H1 (cell line): ENCODE measurements around the gene ABCF3. TPM values are rescaled to one million over a fixed set of nuclear protein-coding genes. Genes with fewer than 3 reads are reported as not detected.

Source experiments
- CTCF ChIA-PET: fragments of 300-600 bp; sonication (Branson Sonifier 250); formaldehyde crosslinking; loops from one replicate; lab custom pipeline; 2021; ENCODE audit not compliant: partially characterized antibody; lab: Charles Lee
- POLR2A ChIA-PET: fragments of 300-600 bp; sonication (Branson Sonifier 250); formaldehyde crosslinking; loops from one replicate; lab custom pipeline; 2021; ENCODE audit warnings: inconsistent platforms; ENCODE audit not compliant: partially characterized antibody; lab: Charles Lee
- DNase-seq, 2 experiments: peaks; one replicate each; pipeline versions ENCODE4 v3.0.0 to v3.0.0-alpha.2; 2010 to 2022; ENCODE audit warnings: low spot score in 2 of 2, low read depth in 1 of 2, mixed read lengths in 1 of 2
- FAIRE-seq: peaks from 2 replicates; lab custom pipeline; 2011; peaks lifted over from hg19 to GRCh38; lab: Jason Lieb, UNC
- H2AFZ ChIP-seq: 2 replicates; pipeline ENCODE4 v1.8.1; 2012; ENCODE audit warnings: low read length, inconsistent platforms
- H2AK5ac ChIP-seq: 2 replicates; pipeline ENCODE4 v1.6.1; 2013; ENCODE audit warnings: low read depth, low read length
- H2BK120ac ChIP-seq: replicated peaks from 2 replicates; pipeline ENCODE3; 2013; ENCODE audit warnings: low read depth, low read length, inconsistent platforms
- H2BK12ac ChIP-seq: 2 replicates; pipeline ENCODE4 v1.6.1; 2013; ENCODE audit warnings: low read depth, low read length
- H2BK15ac ChIP-seq: 2 replicates; pipeline ENCODE4 v1.6.1; 2013; ENCODE audit warnings: low read length
- H2BK20ac ChIP-seq: 2 replicates; pipeline ENCODE4 v1.6.1; 2013; ENCODE audit warnings: low read length
- H2BK5ac ChIP-seq: 2 replicates; pipeline ENCODE4 v1.6.1; 2013; ENCODE audit warnings: low read depth, low read length
- H3K14ac ChIP-seq: 2 replicates; pipeline ENCODE4 v1.6.1; 2013; ENCODE audit warnings: inconsistent platforms; ENCODE audit not compliant: insufficient read length
- H3K18ac ChIP-seq: 2 replicates; pipeline ENCODE4 v1.6.1; 2013; ENCODE audit warnings: low read length; ENCODE audit errors: extremely low read depth
- H3K23ac ChIP-seq: 2 replicates; pipeline ENCODE4 v1.6.1; 2013; ENCODE audit warnings: inconsistent platforms; ENCODE audit not compliant: insufficient read length
- H3K23me2 ChIP-seq: 2 replicates; pipeline ENCODE4 v1.6.1; 2013; ENCODE audit warnings: low read depth, low read length
- H3K27ac ChIP-seq: 2 replicates; pipeline ENCODE4 v1.6.1; 2011; ENCODE audit warnings: low read depth, low read length, inconsistent platforms
- H3K27me3 ChIP-seq, 4 experiments: replicated peaks in 1 of 4; 1 replicate in 1 of 4; 2 replicates in 3 of 4; pipeline versions ENCODE4 v1.6.1 to v1.8.1; 2011 to 2013; ENCODE audit warnings: low read length in 3 of 4, mild to moderate bottlenecking in 3 of 4, inconsistent platforms in 2 of 4, mixed read lengths in 2 of 4, moderate library complexity in 1 of 4; ENCODE audit not compliant: control insufficient read depth in 3 of 4, insufficient read depth in 3 of 4; ENCODE audit errors: extremely low read depth in 1 of 4
- H3K36me3 ChIP-seq, 4 experiments: 2 replicates each; pipeline versions ENCODE4 v1.6.1 to v1.8.1; 2011 to 2013; ENCODE audit warnings: mild to moderate bottlenecking in 4 of 4, low read length in 3 of 4, moderate library complexity in 2 of 4, control low read depth in 1 of 4, inconsistent platforms in 1 of 4; ENCODE audit not compliant: insufficient read depth in 4 of 4, control insufficient read depth in 2 of 4
- H3K4ac ChIP-seq: replicated peaks from 2 replicates; pipeline ENCODE3; 2013; ENCODE audit warnings: low read length, low read depth, mixed read lengths, inconsistent platforms; ENCODE audit not compliant: insufficient read length
- H3K4me1 ChIP-seq, 4 experiments: replicated peaks in 1 of 4; 1 replicate in 1 of 4; 2 replicates in 3 of 4; pipeline versions ENCODE4 v1.6.1 to v1.8.1; 2011 to 2013; ENCODE audit warnings: low read length in 3 of 4, inconsistent platforms in 2 of 4, mixed read lengths in 1 of 4; ENCODE audit not compliant: insufficient read depth in 4 of 4, control insufficient read depth in 3 of 4
- H3K4me2 ChIP-seq, 2 experiments: 2 replicates each; pipeline versions ENCODE4 v1.6.1 to v1.8.1; 2011 to 2013; ENCODE audit warnings: low read depth in 2 of 2, low read length in 2 of 2, control low read depth in 1 of 2, inconsistent platforms in 1 of 2, mild to moderate bottlenecking in 1 of 2; ENCODE audit not compliant: insufficient read depth in 1 of 2
- H3K4me3 ChIP-seq, 4 experiments: fragments of 200-600, 300-600 bp in 1 of 4; sonication (generic), shearing (Covaris generic), sonication (Bioruptor Twin) in 1 of 4; 2 replicates each; pipeline versions ENCODE4 v1.5.1 to v1.8.1; 2011 to 2016; ENCODE audit warnings: low read length in 4 of 4, low read depth in 3 of 4, control low read depth in 2 of 4, inconsistent platforms in 2 of 4, mild to moderate bottlenecking in 2 of 4, mixed read lengths in 1 of 4, moderate library complexity in 1 of 4; ENCODE audit not compliant: insufficient read depth in 2 of 4; ENCODE audit errors: extremely low read depth in 1 of 4
- H3K56ac ChIP-seq: replicated peaks from 2 replicates; pipeline ENCODE3; 2013; ENCODE audit warnings: low read depth, mild to moderate bottlenecking, mixed read lengths, low read length, inconsistent platforms; ENCODE audit not compliant: insufficient read length
- H3K79me1 ChIP-seq: 2 replicates; pipeline ENCODE4 v1.6.1; 2013; ENCODE audit warnings: low read depth, low read length, control low read depth
- H3K79me2 ChIP-seq, 2 experiments: 2 replicates each; pipeline versions ENCODE4 v1.6.1 to v1.8.1; 2012 to 2013; ENCODE audit warnings: low read length in 2 of 2, mild to moderate bottlenecking in 2 of 2, inconsistent platforms in 1 of 2; ENCODE audit not compliant: insufficient read depth in 2 of 2, control insufficient read depth in 1 of 2
- H3K9ac ChIP-seq, 4 experiments: replicated peaks in 1 of 4; 1 replicate in 1 of 4; 2 replicates in 3 of 4; pipeline versions ENCODE4 v1.6.1 to v1.8.1; 2011 to 2013; ENCODE audit warnings: low read depth in 3 of 4, low read length in 3 of 4, control low read depth in 2 of 4, mild to moderate bottlenecking in 2 of 4, moderate library complexity in 2 of 4, inconsistent platforms in 1 of 4; ENCODE audit errors: extremely low read depth in 1 of 4
- H3K9me3 ChIP-seq, 2 experiments: 2 replicates each; pipeline versions ENCODE4 v1.6.1 to v1.8.1; 2012 to 2013; ENCODE audit warnings: mild to moderate bottlenecking in 2 of 2, moderate library complexity in 2 of 2, control low read depth in 1 of 2, inconsistent platforms in 1 of 2, low read depth in 1 of 2, low read length in 1 of 2, mixed read lengths in 1 of 2; ENCODE audit not compliant: insufficient read depth in 2 of 2
- H4K20me1 ChIP-seq, 2 experiments: replicated peaks in 1 of 2; 2 replicates each; pipeline versions ENCODE3 to v1.8.1; 2011 to 2013; ENCODE audit warnings: inconsistent platforms in 2 of 2, low read length in 2 of 2, mild to moderate bottlenecking in 1 of 2; ENCODE audit not compliant: insufficient read depth in 2 of 2, control insufficient read depth in 1 of 2
- H4K5ac ChIP-seq: 2 replicates; pipeline ENCODE4 v1.6.1; 2013; ENCODE audit warnings: low read length, low read depth, mixed read lengths, inconsistent platforms; ENCODE audit not compliant: insufficient read length
- H4K8ac ChIP-seq: 2 replicates; pipeline ENCODE4 v1.8.0; 2013; ENCODE audit warnings: mild to moderate bottlenecking, moderate library complexity, low read length, inconsistent platforms; ENCODE audit not compliant: insufficient read depth; ENCODE audit errors: extremely low read depth
- H4K91ac ChIP-seq: replicated peaks from 2 replicates; pipeline ENCODE3; 2013; ENCODE audit warnings: low read length, mixed read lengths, inconsistent platforms; ENCODE audit not compliant: insufficient read length
- ATF3 ChIP-seq: IDR thresholded peaks from 2 replicates; pipeline ENCODE4 v1.6.1; 2011; ENCODE audit warnings: low read depth, mild to moderate bottlenecking, low read length; ENCODE audit not compliant: insufficient read depth
- CBX5 ChIP-seq: fragments of 300-800, 300-1000 bp; sonication (generic); IDR thresholded peaks from 2 replicates; pipeline ENCODE4 v1.7.1; 2016; ENCODE audit warnings: antibody characterized with exemption, low read length, low read depth
- CEBPB ChIP-seq: IDR thresholded peaks from 2 replicates; pipeline ENCODE4 v1.6.1; 2012; ENCODE audit warnings: low read depth, low read length
- CTBP2 ChIP-seq: IDR thresholded peaks from 2 replicates; pipeline ENCODE4 v1.7.0; 2011; ENCODE audit warnings: borderline replicate concordance, mild to moderate bottlenecking, moderate library complexity, mixed read lengths, low read length; ENCODE audit not compliant: insufficient read depth, insufficient read length
- JUND ChIP-seq: IDR thresholded peaks from 2 replicates; pipeline ENCODE4 v1.6.1; 2011; ENCODE audit warnings: mild to moderate bottlenecking, improper control_type of control experiment, low read length
- KDM5A ChIP-seq: fragments of 200-600 bp; IDR thresholded peaks from 2 replicates; pipeline ENCODE4 v1.7.1; 2012; ENCODE audit warnings: mild to moderate bottlenecking, low read length, inconsistent platforms, mixed read lengths
- NRF1 ChIP-seq: IDR thresholded peaks from 2 replicates; pipeline ENCODE4 v1.6.1; 2011; ENCODE audit warnings: mild to moderate bottlenecking, low read depth, low read length, improper control_type of control experiment
- SIRT6 ChIP-seq: IDR thresholded peaks from one replicate; pipeline ENCODE4 v1.7.1; 2012; ENCODE audit warnings: low read length, inconsistent platforms
- SP1 ChIP-seq: IDR thresholded peaks from 2 replicates; pipeline ENCODE4 v1.6.1; 2011; ENCODE audit warnings: low read depth, low read length
- TAF1 ChIP-seq: IDR thresholded peaks from 2 replicates; pipeline ENCODE4 v1.6.1; 2011; ENCODE audit warnings: mild to moderate bottlenecking, low read depth, low read length
- WGBS, 2 experiments: shearing (Covaris generic) in 1 of 2; methylation state at CpG; one replicate each; pipeline versions ENCODE4 v1.1.6 to v1.1.7; 2013 to 2015; ENCODE audit warnings: low lambda C conversion rate in 2 of 2, mixed read lengths in 2 of 2, inconsistent platforms in 1 of 2, low coverage in 1 of 2, missing lambda C conversion rate in 1 of 2; ENCODE audit not compliant: insufficient replicate concordance in 2 of 2, insufficient coverage in 1 of 2, insufficient read length in 1 of 2; ENCODE audit errors: extremely low coverage in 1 of 2, missing lambda C conversion rate in 1 of 2; 5-methylcytosine and 5-hydroxymethylcytosine counted together
- polyA plus RNA-seq, 7 experiments: library from polyadenylated mRNA; depleted of rRNA in 3 of 7; stranded (reverse) in 5 of 7; unstranded in 2 of 7; fragments of >200 nt in 5 of 7; fragments of 200-250 nt in 2 of 7; gene quantifications; 1 replicate in 5 of 7; 2 replicates in 1 of 7; 4 replicates in 1 of 7; pipeline versions ENCODE4 v1.2.1 to v1.2.3, GENCODE V29; 2011 to 2013; ENCODE audit warnings: missing spikeins in 2 of 7, mixed read lengths in 2 of 7
- total RNA-seq: library from RNA; stranded (reverse); fragmentation: NEBNext Ultra II Directional; extraction: Animal tissue kit (Norgen Biotek cat#: 25700); gene quantifications from 2 replicates; pipeline ENCODE4 v1.2.1, GENCODE V29; 2021

Gene ABCF3
- total and polyA plus RNA-seq, 2 of the 8 experiments (the other 6 are each of a cell fraction or from before 2014, with no cell fraction given): 51.6 to 57.8 TPM

GRCh38 chr3:184181596-184181995, 4.4 kb upstream of the ABCF3 start:
- H3K9ac ChIP-seq: no peak overlapping the region
- no peaks in the 10 kb centered on the region for H3K27me3 ChIP-seq
- peaks cover 16% of the 10 kb centered on the region for H3K79me1 ChIP-seq
- H3K4ac ChIP-seq: no peak overlapping the region
- H3K23me2 ChIP-seq: peaks cover 11% of the 10 kb centered on the region
- 93% methylated on average over 9 of the region's 9 CpGs; no CpG with 5 or more reads in 1 of the 2 experiments for WGBS, 2 experiments
- no peak overlapping the region for H4K5ac ChIP-seq
- no peak overlapping the region for H3K4me2 ChIP-seq
- no peak overlapping the region for H3K4me3 ChIP-seq
- H2AFZ ChIP-seq: no peak overlapping the region
- H3K36me3 ChIP-seq: peaks cover 55 to 81% (median 65%) of the 10 kb centered on the region in 4 experiments
- ChIA-PET POLR2A (interaction anchor here (0.7 to 3.0 kb wide), 7 partner anchors 9 to 297 kb away, joined by 3 to 9 read pairs (median 4); partner anchors contain the start of genes DVL3 and PARL), CTCF (interaction anchor here (0.9 to 4.7 kb wide), 7 partner anchors 10 to 108 kb away, joined by 3 to 22 read pairs (median 5); no protein-coding TSS in a partner anchor)
- no peak overlapping the region for H3K23ac ChIP-seq
- no peak overlapping the region for H4K91ac ChIP-seq
- H2BK20ac ChIP-seq: no peak overlapping the region
- no peak overlapping the region for H2BK120ac ChIP-seq
- no peak overlapping the region for H3K27ac ChIP-seq
- H2BK12ac ChIP-seq: no peak overlapping the region
- no peak overlapping the region for H3K14ac ChIP-seq
- no peak overlapping the region for H3K18ac ChIP-seq
- peaks cover 0 to 21% of the 10 kb centered on the region in 2 experiments for H4K20me1 ChIP-seq
- no peak overlapping the region; the same call in 1 of the 2 replicates for H4K8ac ChIP-seq
- no peak overlapping the region for H2BK15ac ChIP-seq
- no peak overlapping the region for H2AK5ac ChIP-seq
- TF ChIP-seq TAF1 (no peak), CBX5 (no peak), SIRT6 (no peak), NRF1 (no peak), CTBP2 (no peak), JUND (no peak), KDM5A (no peak), CEBPB (no peak), ATF3 (no peak), SP1 (no peak)
- peaks cover 0 to 21% (median 14%) of the 10 kb centered on the region in 4 experiments; a peak in 6 of 7 replicates for H3K4me1 ChIP-seq
- no peaks in the 10 kb centered on the region for H3K9me3 ChIP-seq
- FAIRE-seq (no peak), DNase-seq (no peak)
- H3K56ac ChIP-seq: no peak overlapping the region
- H2BK5ac ChIP-seq: no peak overlapping the region
- peaks cover 1 to 26% of the 10 kb centered on the region in 2 experiments; a peak in 3 of 4 replicates for H3K79me2 ChIP-seq
